ENCODE data around the gene WWC1. TPM values are rescaled to one million over a fixed set of nuclear protein-coding genes. Genes with fewer than 3 reads are reported as not detected.
"Not testable (repeated sequence)": the region's sequence is repeated elsewhere in the genome, so short reads cannot be mapped to it uniquely, and the experiment has no call there.

The WWC1 gene
- total RNA-seq, 2 experiments from 2014 or later, result not detected

DNA sequence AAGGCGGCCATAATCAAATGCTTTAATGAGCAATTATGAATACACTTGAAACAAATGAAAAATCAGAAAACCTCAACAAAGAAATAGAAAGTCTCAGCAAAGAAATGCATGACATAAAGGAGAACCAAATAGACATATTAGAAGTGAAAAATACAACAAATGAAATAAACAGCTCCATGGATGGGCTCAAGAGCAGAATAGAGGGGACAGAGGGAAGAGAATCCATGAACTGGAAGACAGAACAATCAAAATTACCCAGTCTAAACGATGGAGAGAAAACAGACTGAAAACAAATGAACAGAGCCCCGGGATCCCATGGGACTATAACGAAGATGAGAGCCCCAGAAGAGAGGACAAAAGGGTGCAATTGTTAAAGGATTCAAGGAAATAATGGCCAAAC is 6.6 kb upstream of the WWC1 start:
- no peak overlapping the region for H3K27ac ChIP-seq (ENCODE audit: low read depth, low read length, poor library complexity, severe bottlenecking)
- no peak overlapping the region for H2AFZ ChIP-seq (ENCODE audit: low read length)
- H3K79me2 ChIP-seq (ENCODE audit: insufficient read depth, low read depth, low read length), result no peaks in the 10 kb centered on the region
- H3K4me3 ChIP-seq (ENCODE audit: low read depth, low read length, poor library complexity, severe bottlenecking), result no peak overlapping the region
- BruUV-seq (replicated peaks), result no TSS peak
- intact Hi-C loops (cut with micrococcal nuclease; ENCODE audit: unreplicated experiment), result no loop called here
- ChIA-PET CTCF (ENCODE audit: unreplicated experiment) (no interaction called here), POLR2A (interaction anchor here (0.9 kb wide), 1 partner anchor 21 kb away, joined by 3 read pairs; no protein-coding TSS in a partner anchor)
- H3K4me2 ChIP-seq (ENCODE audit: low read length), result no peak overlapping the region
- no peaks in the 10 kb centered on the region for H3K36me3 ChIP-seq (ENCODE audit: insufficient read depth, low read length)
- no peaks in the 10 kb centered on the region for H4K20me1 ChIP-seq (ENCODE audit: insufficient read depth, low read length)
- DNase-seq (ENCODE audit: low spot score), result no peak
- H3K9me2 ChIP-seq (ENCODE audit: insufficient read depth, low read length), result no peaks in the 10 kb centered on the region
- no peaks in the 10 kb centered on the region for H3K9me3 ChIP-seq (ENCODE audit: low read length)
- TF ChIP-seq, protein P1, sequence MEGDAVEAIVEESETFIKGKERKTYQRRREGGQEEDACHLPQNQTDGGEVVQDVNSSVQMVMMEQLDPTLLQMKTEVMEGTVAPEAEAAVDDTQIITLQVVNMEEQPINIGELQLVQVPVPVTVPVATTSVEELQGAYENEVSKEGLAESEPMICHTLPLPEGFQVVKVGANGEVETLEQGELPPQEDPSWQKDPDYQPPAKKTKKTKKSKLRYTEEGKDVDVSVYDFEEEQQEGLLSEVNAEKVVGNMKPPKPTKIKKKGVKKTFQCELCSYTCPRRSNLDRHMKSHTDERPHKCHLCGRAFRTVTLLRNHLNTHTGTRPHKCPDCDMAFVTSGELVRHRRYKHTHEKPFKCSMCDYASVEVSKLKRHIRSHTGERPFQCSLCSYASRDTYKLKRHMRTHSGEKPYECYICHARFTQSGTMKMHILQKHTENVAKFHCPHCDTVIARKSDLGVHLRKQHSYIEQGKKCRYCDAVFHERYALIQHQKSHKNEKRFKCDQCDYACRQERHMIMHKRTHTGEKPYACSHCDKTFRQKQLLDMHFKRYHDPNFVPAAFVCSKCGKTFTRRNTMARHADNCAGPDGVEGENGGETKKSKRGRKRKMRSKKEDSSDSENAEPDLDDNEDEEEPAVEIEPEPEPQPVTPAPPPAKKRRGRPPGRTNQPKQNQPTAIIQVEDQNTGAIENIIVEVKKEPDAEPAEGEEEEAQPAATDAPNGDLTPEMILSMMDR (conservative IDR thresholded peaks at IDR 0.05; ENCODE audit: low read length), result no peak
- no peak for TF ChIP-seq EZH2phosphoT487 (IDR thresholded peaks at IDR 0.05; ENCODE audit: borderline replicate concordance, low read depth, low read length)
- H3K4me1 ChIP-seq (ENCODE audit: insufficient read depth, low read length, poor library complexity, severe bottlenecking), result no peaks in the 10 kb centered on the region

DNA sequence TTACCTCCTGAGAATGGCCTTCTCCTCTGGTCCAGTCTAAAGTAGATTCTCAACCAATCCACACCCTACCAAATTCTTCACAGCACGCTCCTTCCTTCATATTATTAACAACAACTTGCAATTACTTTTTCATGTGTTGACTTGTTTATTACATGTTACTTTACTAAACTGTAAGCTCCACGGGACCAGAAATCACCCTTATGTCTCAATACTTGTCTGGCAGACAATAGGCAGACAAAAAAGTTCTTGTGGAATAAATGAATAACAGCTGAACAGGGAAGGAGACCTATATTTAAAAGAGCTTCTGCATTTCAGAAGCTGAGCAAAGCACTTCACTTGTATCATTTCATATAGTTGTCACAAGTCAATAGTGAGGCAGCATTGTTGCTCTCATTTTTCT is 5.7 kb upstream of the WWC1 start:
- Histone ChIP-seq H3K9me2 (ENCODE audit: insufficient read depth, low read length) (no peaks in the 10 kb centered on the region), H4K20me1 (ENCODE audit: insufficient read depth, low read length) (no peaks in the 10 kb centered on the region), H2AFZ (ENCODE audit: low read length) (no peak overlapping the region), H3K4me3 (ENCODE audit: low read depth, low read length, poor library complexity, severe bottlenecking) (no peak overlapping the region), H3K27ac (ENCODE audit: low read depth, low read length, poor library complexity, severe bottlenecking) (no peak overlapping the region), H3K9me3 (ENCODE audit: low read length) (no peaks in the 10 kb centered on the region), H3K79me2 (ENCODE audit: insufficient read depth, low read depth, low read length) (no peaks in the 10 kb centered on the region), H3K4me1 (ENCODE audit: insufficient read depth, low read length, poor library complexity, severe bottlenecking) (no peaks in the 10 kb centered on the region), H3K36me3 (ENCODE audit: insufficient read depth, low read length) (no peaks in the 10 kb centered on the region), H3K4me2 (ENCODE audit: low read length) (no peak overlapping the region)
- intact Hi-C loops (cut with micrococcal nuclease; ENCODE audit: unreplicated experiment), result no loop called here
- no TSS peak for BruUV-seq (replicated peaks)
- POLR2A ChIA-PET, result interaction anchor here (0.6 kb wide), 1 partner anchor 317 kb away, joined by 3 read pairs; no protein-coding TSS in a partner anchor
- no peak for TF ChIP-seq EZH2phosphoT487 (IDR thresholded peaks at IDR 0.05; ENCODE audit: borderline replicate concordance, low read depth, low read length)
- TF ChIP-seq, protein P1 (conservative IDR thresholded peaks at IDR 0.05; ENCODE audit: low read length), result no peak
- no peak for DNase-seq (ENCODE audit: low spot score)
- CTCF ChIA-PET (ENCODE audit: unreplicated experiment), result no interaction called here

DNA sequence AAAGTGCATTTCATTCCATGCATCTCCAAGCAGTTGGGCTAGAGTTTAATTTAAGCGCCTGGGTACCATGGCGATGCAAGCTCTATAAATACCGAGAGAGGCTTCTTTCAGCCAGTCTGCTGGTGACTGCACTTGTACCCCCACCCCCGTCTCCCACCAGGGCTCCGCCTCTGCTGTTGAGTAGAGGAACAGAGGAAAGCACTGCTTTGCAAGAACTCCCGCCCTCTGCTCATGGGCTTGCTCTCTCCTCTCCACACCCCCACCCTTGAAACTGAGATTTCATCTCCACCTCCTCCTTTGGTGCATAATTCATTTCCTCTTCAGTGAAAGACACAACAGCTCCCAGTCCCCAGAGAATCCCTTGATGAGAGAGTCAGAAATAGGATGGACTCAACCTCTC is 5.1 kb upstream of the WWC1 start:
- no peak for TF ChIP-seq EZH2phosphoT487 (IDR thresholded peaks at IDR 0.05; ENCODE audit: borderline replicate concordance, low read depth, low read length)
- TF ChIP-seq, protein P1 (conservative IDR thresholded peaks at IDR 0.05; ENCODE audit: low read length), result no peak
- Histone ChIP-seq H3K4me1 (ENCODE audit: insufficient read depth, low read length, poor library complexity, severe bottlenecking) (no peaks in the 10 kb centered on the region), H3K27ac (ENCODE audit: low read depth, low read length, poor library complexity, severe bottlenecking) (no peak overlapping the region), H3K9me2 (ENCODE audit: insufficient read depth, low read length) (no peaks in the 10 kb centered on the region), H3K36me3 (ENCODE audit: insufficient read depth, low read length) (no peaks in the 10 kb centered on the region), H3K4me2 (ENCODE audit: low read length) (no peak overlapping the region), H3K79me2 (ENCODE audit: insufficient read depth, low read depth, low read length) (no peaks in the 10 kb centered on the region), H2AFZ (ENCODE audit: low read length) (no peak overlapping the region), H4K20me1 (ENCODE audit: insufficient read depth, low read length) (no peaks in the 10 kb centered on the region), H3K4me3 (ENCODE audit: low read depth, low read length, poor library complexity, severe bottlenecking) (no peak overlapping the region), H3K9me3 (ENCODE audit: low read length) (no peaks in the 10 kb centered on the region)
- intact Hi-C loops (cut with micrococcal nuclease; ENCODE audit: unreplicated experiment), result no loop called here
- ChIA-PET POLR2A (no interaction called here), CTCF (ENCODE audit: unreplicated experiment) (no interaction called here)
- no peak for DNase-seq (ENCODE audit: low spot score)
- no TSS peak for BruUV-seq (replicated peaks)

DNA sequence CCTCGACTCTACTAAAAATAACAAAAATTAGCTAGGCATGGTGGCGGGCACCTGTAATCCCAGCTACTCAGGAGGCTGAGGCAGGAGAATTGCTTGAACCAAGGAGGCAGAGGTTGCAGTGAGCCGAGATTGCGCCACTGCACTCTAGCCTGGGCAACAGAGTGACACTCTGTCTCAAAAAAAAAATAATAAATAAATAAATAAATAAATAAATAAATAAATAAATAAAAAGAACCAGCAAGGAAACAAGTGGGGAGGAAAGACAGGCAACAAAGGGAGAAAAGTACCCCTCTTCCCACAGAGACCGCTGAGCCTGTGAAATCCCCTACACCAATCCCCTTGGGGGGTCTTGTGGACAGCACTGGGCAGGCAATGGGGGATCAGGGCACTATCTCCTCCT is 4.6 kb upstream of the WWC1 start:
- H3K4me1 ChIP-seq (ENCODE audit: insufficient read depth, low read length, poor library complexity, severe bottlenecking); DNase-seq (ENCODE audit: low spot score); POLR2A ChIA-PET; intact Hi-C loops (cut with micrococcal nuclease; ENCODE audit: unreplicated experiment); H2AFZ ChIP-seq (ENCODE audit: low read length); H3K36me3 ChIP-seq (ENCODE audit: insufficient read depth, low read length); CTCF ChIA-PET (ENCODE audit: unreplicated experiment); H3K9me2 ChIP-seq (ENCODE audit: insufficient read depth, low read length); H3K27ac ChIP-seq (ENCODE audit: low read depth, low read length, poor library complexity, severe bottlenecking); H3K79me2 ChIP-seq (ENCODE audit: insufficient read depth, low read depth, low read length); BruUV-seq (replicated peaks); H3K4me3 ChIP-seq (ENCODE audit: low read depth, low read length, poor library complexity, severe bottlenecking); H3K4me2 ChIP-seq (ENCODE audit: low read length); H4K20me1 ChIP-seq (ENCODE audit: insufficient read depth, low read length); H3K9me3 ChIP-seq (ENCODE audit: low read length): not testable (repeated sequence)
